Hepatocyte (in vitro differentiated cells): Measurements from ENCODE around the gene ZNF687. TPM values are rescaled to one million over a fixed set of nuclear protein-coding genes. Genes with fewer than 3 reads are reported as not detected.

ENCODE experiments used
- DNase-seq: peaks from one replicate; pipeline ENCODE4 v3.0.0-alpha.2; 2016; ENCODE audit warnings: low spot score
- H2AFZ ChIP-seq: fragments of 200-600 bp; sonication (generic); 2 replicates; pipeline ENCODE4 v1.6.0; 2016; ENCODE audit warnings: antibody characterized with exemption, mild to moderate bottlenecking
- H3K27ac ChIP-seq: fragments of 200-600 bp; sonication (generic); 2 replicates; pipeline ENCODE4 v1.5.1; 2016; ENCODE audit warnings: mild to moderate bottlenecking
- H3K27me3 ChIP-seq: fragments of 200-600 bp; sonication (generic); 2 replicates; pipeline ENCODE4 v1.6.1; 2016
- H3K36me3 ChIP-seq: fragments of 200-600 bp; sonication (generic); replicated peaks from 2 replicates; pipeline ENCODE4 v1.5.1; 2016; ENCODE audit warnings: low read depth; ENCODE audit not compliant: insufficient read depth
- H3K4me1 ChIP-seq: fragments of 200-600 bp; sonication (generic); 2 replicates; pipeline ENCODE4 v1.5.1; 2016; ENCODE audit warnings: mild to moderate bottlenecking, moderate library complexity; ENCODE audit not compliant: insufficient read depth
- H3K4me2 ChIP-seq: fragments of 200-600 bp; sonication (generic); 2 replicates; pipeline ENCODE4 v1.6.0; 2016
- H3K4me3 ChIP-seq: fragments of 200-600 bp; sonication (generic); 2 replicates; pipeline ENCODE4 v1.5.1; 2016; ENCODE audit warnings: mild to moderate bottlenecking
- H3K79me2 ChIP-seq: fragments of 200-600 bp; sonication (generic); 2 replicates; pipeline ENCODE4 v1.6.0; 2017; ENCODE audit warnings: mild to moderate bottlenecking
- H3K9me2 ChIP-seq: fragments of 200-600 bp; sonication (generic); replicated peaks from 2 replicates; pipeline ENCODE4 v1.6.0; 2017; ENCODE audit warnings: mild to moderate bottlenecking; ENCODE audit not compliant: insufficient read depth
- H3K9me3 ChIP-seq: fragments of 200-600 bp; sonication (generic); 2 replicates; pipeline ENCODE4 v1.5.1; 2016; ENCODE audit warnings: low read depth, mild to moderate bottlenecking
- H4K20me1 ChIP-seq: fragments of 200-600 bp; sonication (generic); 2 replicates; pipeline ENCODE4 v1.6.0; 2016; ENCODE audit warnings: mild to moderate bottlenecking; ENCODE audit not compliant: insufficient read depth, poor library complexity, severe bottlenecking
- CTCF ChIP-seq: fragments of 200-600 bp; sonication (generic); IDR thresholded peaks from 2 replicates; pipeline ENCODE4 v1.5.1; 2016; ENCODE audit warnings: antibody characterized with exemption, mild to moderate bottlenecking; ENCODE audit not compliant: poor library complexity
- EZH2 ChIP-seq: fragments of 200-600 bp; sonication (generic); IDR thresholded peaks from 2 replicates; pipeline ENCODE4 v1.6.1; 2016; ENCODE audit warnings: antibody characterized with exemption, mild to moderate bottlenecking, borderline replicate concordance
- EZH2phosphoT487 ChIP-seq: fragments of 200-600 bp; sonication (generic); IDR thresholded peaks from one replicate; pipeline ENCODE4 v1.6.1; 2018; ENCODE audit warnings: antibody characterized with exemption, mild to moderate bottlenecking, low read depth, moderate library complexity; ENCODE audit not compliant: unreplicated experiment, severe bottlenecking
- WGBS: methylation state at CpG from one replicate; pipeline ENCODE4 v1.1.6; 2016; ENCODE audit warnings: low lambda C conversion rate; ENCODE audit errors: missing lambda C conversion rate; 5-methylcytosine and 5-hydroxymethylcytosine counted together
- polyA plus RNA-seq: library from polyadenylated mRNA; unstranded; fragments of >200 nt; fragmentation: Nextera tagmentation; extraction: Ambion mirVana; gene quantifications from 2 replicates; pipeline ENCODE4 v1.2.1, GENCODE V29; 2016
- total RNA-seq: library from RNA; depleted of rRNA; stranded (reverse); fragments of >200 nt; gene quantifications from 2 replicates; pipeline ENCODE4 v1.2.3, GENCODE V29; 2014

Gene ZNF687
- total and polyA plus RNA-seq, 2 experiments from 2014 or later: 3.6 to 19.9 TPM

GRCh38 chr1:151325646-151326429, 43.7 kb downstream of the ZNF687 start:
- Histone ChIP-seq H3K9me2 (no peaks in the 10 kb centered on the region), H3K79me2 (peaks cover 60% of the 10 kb centered on the region), H3K27ac (peak overlapping the region; percentile 96), H3K4me1 (peaks cover 18% of the 10 kb centered on the region), H3K36me3 (no peaks in the 10 kb centered on the region), H3K4me2 (peak overlapping the region; percentile 79), H3K4me3 (peak overlapping the region; percentile 65), H2AFZ (no peak overlapping the region), H3K27me3 (no peaks in the 10 kb centered on the region), H4K20me1 (no peaks in the 10 kb centered on the region), H3K9me3 (no peaks in the 10 kb centered on the region)
- no peak for TF ChIP-seq EZH2
- no peak for TF ChIP-seq CTCF
- TF ChIP-seq EZH2phosphoT487: no peak
- DNase-seq: no peak
- WGBS: 29% methylated on average over 5 of the region's 5 CpGs

GRCh38 chr1:151326619-151327222, 44.6 kb downstream of the ZNF687 start:
- TF ChIP-seq EZH2phosphoT487 (no peak), CTCF (no peak), EZH2 (no peak)
- DNase-seq: peak; percentile 60
- Histone ChIP-seq H3K4me3 (peak overlapping the region; percentile 65), H4K20me1 (no peaks in the 10 kb centered on the region), H3K9me2 (no peaks in the 10 kb centered on the region), H3K4me1 (peaks cover 18% of the 10 kb centered on the region), H3K36me3 (no peaks in the 10 kb centered on the region), H3K4me2 (peak overlapping the region; percentile 79), H2AFZ (peak overlapping the region; percentile 43), H3K79me2 (peaks cover 54% of the 10 kb centered on the region), H3K27me3 (no peaks in the 10 kb centered on the region), H3K27ac (peak overlapping the region; percentile 96), H3K9me3 (no peaks in the 10 kb centered on the region)
- WGBS: 5% methylated on average over 12 of the region's 12 CpGs

GRCh38 chr1:151327223-151327902, 45.3 kb downstream of the ZNF687 start, which contains the start of gene PI4KB:
Gene PI4KB, minus strand, starts transcription at chr1:151327416. Its CDS starts 10,935 bp downstream, at chr1:151316481.
- peak within 1 kb of the TSS; percentile 65 for H3K4me3 ChIP-seq
- WGBS: 1% methylated on average over 40 of the region's 40 CpGs
- DNase-seq: peak; percentile 99
- H3K27ac ChIP-seq: peak within 1 kb of the TSS; percentile 96
- no peaks in the 10 kb centered on the region for H4K20me1 ChIP-seq
- H3K4me1 ChIP-seq: peaks cover 18% of the 10 kb centered on the region
- no peaks in the 10 kb centered on the region for H3K36me3 ChIP-seq
- H3K79me2 ChIP-seq: peaks cover 47% of the 10 kb centered on the region
- no peaks in the 10 kb centered on the region for H3K9me2 ChIP-seq
- H3K9me3 ChIP-seq: no peaks in the 10 kb centered on the region
- H2AFZ ChIP-seq: peak within 1 kb of the TSS; percentile 86
- peak within 1 kb of the TSS; percentile 79 for H3K4me2 ChIP-seq
- no peaks in the 10 kb centered on the region for H3K27me3 ChIP-seq
- TF ChIP-seq EZH2phosphoT487: no peak
- no peak for TF ChIP-seq EZH2
- TF ChIP-seq CTCF: no peak
